ENCODE data around the gene CLDN18.
A peak's percentile ranks its signal among the peaks of the same experiment; 100 is the strongest.

Gene CLDN18

DNA sequence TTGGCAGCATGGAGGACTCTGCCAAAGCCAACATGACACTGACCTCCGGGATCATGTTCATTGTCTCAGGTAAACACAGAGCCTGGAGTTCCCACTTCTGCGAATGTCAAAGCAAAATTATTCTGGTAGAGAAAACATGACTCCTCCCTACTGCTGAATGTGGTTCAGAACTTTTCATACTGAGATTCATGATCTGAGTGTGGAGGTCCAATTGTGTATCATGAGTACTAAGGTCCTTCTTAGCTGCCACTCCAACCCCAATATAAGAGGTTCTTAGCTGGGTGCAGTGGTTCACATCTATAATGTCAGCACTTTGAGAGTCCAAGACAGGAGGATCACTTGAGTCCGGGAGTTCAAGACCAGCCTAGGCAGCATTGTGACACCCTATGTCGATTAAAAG lies 13.8 kb downstream of the CLDN18 start:
- DNase-seq (ENCODE audit: insufficient read length, low spot score) (no peak), FAIRE-seq (no peak)

DNA sequence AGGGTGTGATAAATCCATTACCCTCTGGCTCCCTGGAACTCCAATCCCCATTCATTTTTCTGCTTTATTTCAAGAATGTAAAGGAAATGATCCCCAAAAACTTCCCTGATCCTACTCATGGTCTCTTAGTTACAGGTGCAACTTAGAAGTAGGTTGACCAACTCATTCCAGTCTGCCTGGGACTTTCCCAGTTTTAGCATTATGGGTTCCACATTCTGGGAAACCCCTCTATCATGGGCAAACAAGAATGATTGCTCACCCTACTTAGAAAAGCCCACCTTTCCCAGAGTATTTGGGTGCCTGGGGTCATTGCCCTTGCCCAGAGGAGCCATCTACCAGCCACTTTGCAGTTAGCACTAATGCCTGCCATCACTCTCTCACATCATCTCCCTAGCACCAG lies 15.6 kb downstream of the CLDN18 start:
- FAIRE-seq (no peak), DNase-seq (ENCODE audit: insufficient read length, low spot score) (no peak)

DNA sequence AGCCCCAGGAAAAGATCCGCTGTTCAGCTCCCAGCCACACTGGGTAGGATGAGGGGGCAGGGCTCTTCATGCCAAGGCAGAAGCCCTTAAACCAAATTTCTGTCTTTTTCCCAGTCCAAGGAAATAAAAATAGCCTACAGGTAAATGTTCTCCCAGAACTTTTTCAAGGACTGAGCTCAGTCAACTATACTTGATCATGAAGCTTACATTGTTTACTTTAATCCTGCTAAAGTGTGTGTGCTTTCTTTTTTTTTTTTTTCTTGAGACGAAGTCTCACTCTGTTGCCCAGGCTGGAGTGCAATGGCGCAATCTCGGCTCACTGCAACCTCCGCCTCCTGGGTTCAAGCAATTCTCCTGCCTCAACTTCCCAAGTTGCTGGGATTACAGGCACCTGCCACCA lies 17.9 kb downstream of the CLDN18 start:
- FAIRE-seq, result no peak
- DNase-seq (ENCODE audit: insufficient read length, low spot score), result no peak

DNA sequence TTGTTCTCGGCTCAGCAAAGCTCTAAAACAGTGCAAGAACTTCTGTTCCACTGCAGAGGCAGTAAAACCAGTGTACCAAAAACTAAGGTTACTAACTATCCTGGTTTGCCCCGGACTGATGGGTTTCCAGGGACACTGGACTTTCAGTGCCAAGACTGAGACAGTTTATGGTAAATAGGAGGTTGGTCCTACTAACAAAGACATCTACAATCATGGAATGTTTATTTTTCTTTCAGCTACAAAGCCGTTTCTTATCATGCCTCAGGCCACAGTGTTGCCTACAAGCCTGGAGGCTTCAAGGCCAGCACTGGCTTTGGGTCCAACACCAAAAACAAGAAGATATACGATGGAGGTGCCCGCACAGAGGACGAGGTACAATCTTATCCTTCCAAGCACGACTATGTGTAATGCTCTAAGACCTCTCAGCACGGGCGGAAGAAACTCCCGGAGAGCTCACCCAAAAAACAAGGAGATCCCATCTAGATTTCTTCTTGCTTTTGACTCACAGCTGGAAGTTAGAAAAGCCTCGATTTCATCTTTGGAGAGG lies 20.8 kb downstream of the CLDN18 start:
- FAIRE-seq, result no peak

DNA sequence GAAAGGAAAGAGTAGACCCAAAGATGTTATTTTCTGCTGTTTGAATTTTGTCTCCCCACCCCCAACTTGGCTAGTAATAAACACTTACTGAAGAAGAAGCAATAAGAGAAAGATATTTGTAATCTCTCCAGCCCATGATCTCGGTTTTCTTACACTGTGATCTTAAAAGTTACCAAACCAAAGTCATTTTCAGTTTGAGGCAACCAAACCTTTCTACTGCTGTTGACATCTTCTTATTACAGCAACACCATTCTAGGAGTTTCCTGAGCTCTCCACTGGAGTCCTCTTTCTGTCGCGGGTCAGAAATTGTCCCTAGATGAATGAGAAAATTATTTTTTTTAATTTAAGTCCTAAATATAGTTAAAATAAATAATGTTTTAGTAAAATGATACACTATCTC lies 21.6 kb downstream of the CLDN18 start:
- FAIRE-seq (no peak), DNase-seq (ENCODE audit: insufficient read length, low spot score) (no peak)

More for the DNA sequence above, 20.8 kb downstream of the CLDN18 start:
- DNase-seq (ENCODE audit: insufficient read length, low spot score), result no peak

DNA sequence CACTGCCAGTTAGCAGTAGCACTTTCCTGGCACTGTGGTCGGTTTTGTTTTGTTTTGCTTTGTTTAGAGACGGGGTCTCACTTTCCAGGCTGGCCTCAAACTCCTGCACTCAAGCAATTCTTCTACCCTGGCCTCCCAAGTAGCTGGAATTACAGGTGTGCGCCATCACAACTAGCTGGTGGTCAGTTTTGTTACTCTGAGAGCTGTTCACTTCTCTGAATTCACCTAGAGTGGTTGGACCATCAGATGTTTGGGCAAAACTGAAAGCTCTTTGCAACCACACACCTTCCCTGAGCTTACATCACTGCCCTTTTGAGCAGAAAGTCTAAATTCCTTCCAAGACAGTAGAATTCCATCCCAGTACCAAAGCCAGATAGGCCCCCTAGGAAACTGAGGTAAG lies 22.6 kb downstream of the CLDN18 start:
- FAIRE-seq (no peak), DNase-seq (ENCODE audit: insufficient read length, low spot score) (no peak)

DNA sequence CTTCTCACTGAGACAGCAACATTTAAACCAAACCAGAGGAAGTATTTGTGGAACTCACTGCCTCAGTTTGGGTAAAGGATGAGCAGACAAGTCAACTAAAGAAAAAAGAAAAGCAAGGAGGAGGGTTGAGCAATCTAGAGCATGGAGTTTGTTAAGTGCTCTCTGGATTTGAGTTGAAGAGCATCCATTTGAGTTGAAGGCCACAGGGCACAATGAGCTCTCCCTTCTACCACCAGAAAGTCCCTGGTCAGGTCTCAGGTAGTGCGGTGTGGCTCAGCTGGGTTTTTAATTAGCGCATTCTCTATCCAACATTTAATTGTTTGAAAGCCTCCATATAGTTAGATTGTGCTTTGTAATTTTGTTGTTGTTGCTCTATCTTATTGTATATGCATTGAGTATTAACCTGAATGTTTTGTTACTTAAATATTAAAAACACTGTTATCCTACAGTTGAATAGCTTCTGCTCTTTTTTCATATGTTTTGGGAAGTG lies 23.3 kb downstream of the CLDN18 start:
- no peak for FAIRE-seq
- no peak for DNase-seq (ENCODE audit: insufficient read length, low spot score)

DNA sequence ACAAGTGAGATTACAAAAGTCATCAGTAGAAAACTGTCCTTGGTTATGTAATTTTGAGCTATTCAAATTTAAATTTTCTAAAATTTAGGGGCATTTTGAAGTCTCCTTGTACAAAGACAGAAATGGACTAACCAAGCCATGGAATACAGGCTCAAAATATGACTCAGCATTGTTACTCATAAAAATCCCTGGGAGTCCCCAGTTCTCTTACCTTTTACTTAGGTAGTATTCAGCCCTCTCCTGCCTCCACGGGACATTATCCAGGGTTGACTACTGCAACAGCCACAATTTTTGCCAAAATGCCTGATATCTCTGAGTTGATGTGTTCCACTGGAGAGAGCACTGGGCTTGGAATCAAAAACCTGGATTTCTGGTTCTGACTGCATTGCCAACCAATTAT lies 25.0 kb downstream of the CLDN18 start:
- DNase-seq (ENCODE audit: insufficient read length, low spot score) (no peak), FAIRE-seq (no peak)

DNA sequence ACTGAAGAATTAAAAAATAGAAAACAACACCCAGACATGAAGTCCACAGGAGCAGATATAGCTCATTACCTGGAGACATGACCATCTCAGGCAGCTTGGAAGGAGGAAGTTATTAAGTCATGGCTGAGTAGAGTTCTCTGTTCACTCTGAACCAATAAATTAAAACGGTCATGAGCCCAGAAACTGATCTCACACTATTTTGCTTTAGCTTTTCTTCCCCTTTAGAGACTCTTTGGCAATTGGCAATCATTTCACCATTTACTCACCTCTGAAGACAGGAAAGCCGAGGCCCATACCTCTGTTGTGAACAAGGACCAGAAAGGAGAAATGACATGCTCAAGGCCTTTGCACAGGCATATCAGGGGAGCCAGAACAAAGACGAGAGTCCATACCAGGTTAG lies 26.6 kb downstream of the CLDN18 start:
- DNase-seq (ENCODE audit: insufficient read length, low spot score) (no peak), FAIRE-seq (no peak)

DNA sequence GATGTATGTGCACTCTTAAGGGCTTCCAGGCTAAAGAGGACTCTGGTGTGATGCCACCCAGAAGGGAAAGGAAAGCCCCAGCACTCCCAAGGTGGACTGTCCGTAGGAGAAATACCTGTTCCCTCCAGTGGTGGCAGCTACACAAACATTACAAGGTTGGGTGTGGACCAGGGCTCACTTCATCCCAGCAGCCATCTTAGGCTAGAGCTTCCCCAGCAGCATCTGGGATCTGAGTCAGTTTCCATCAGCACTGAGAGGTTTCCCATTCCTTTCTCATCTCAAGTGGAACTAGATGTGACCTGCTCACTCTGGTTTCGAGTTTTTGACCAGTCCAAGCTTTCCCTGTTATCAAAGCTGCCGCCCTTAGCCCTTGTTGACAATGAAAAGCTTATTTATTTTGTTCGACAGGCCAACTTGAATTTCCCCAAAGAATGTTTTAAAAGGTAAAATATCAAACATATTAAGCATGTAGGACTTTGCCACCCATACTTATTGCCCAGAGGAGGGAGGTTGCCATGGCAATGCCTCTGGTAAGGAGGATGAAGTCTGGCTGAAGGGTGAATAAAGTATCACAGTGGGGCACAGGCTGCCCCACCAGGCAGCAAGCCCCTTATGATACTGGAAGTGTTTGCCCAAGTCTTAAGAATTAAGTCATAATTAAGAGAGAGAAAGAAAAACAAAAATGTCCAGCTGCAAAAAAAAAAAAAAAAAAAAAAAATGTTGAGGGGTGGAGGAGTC lies 28.9 kb downstream of the CLDN18 start:
- FAIRE-seq, result no peak
- no peak for DNase-seq (ENCODE audit: insufficient read length, low spot score)

DNA sequence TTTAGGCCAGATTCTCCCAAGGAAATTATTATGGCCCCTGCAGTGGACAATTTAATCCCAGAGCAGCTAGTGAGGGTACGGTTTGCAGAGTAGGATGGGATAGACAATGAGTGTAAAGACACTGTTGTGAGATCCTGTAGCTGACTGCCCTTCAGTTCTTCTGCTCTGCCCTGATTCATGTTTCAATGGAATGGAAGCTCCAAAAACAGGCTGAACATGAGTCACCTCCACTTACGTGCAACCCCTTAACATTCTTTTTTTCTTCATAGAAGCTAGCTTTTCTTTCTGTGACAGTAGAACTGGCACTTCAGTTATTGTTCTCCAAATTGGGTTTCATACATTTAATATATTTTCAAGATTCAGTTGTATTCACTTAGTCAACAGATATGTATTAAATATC lies 32.1 kb downstream of the CLDN18 start:
- FAIRE-seq (no peak), DNase-seq (ENCODE audit: insufficient read length, low spot score) (no peak)

DNA sequence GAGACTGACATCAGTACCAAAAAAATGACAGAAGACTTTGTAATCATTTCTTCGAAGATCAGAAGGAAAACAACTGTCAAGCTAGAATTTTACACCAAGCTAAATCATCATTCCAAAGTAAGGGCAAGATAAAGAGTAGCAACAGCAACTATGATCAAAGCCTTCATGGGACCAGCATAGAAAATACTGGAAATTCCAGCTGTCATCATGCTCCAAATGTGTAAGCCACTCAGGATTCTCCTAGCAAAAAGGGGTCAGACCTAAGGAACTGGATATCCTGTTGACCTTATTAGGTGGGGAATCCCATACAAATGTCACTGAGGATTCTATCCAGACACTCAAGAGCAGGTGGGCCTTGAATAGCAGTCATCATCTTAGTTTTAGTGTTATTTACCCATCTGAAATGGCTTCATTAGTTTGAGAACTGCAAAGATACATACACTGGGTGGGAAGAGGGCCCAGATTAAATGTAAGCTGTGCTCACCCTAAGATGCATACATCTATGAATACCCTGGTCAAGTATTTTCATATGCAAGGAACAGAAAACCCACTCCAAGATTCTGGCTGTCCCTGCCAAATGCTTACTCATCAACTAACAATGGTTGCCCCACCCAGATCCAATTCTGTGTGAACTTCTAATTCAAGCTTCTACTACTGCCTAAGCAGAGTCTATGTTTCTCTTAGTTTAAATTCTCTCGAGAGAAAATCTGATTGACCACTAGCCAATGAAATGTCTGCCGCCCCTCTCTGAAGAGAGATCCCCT lies 33.5 kb downstream of the CLDN18 start:
- no peak for FAIRE-seq
- DNase-seq (ENCODE audit: insufficient read length, low spot score), result no peak

DNA sequence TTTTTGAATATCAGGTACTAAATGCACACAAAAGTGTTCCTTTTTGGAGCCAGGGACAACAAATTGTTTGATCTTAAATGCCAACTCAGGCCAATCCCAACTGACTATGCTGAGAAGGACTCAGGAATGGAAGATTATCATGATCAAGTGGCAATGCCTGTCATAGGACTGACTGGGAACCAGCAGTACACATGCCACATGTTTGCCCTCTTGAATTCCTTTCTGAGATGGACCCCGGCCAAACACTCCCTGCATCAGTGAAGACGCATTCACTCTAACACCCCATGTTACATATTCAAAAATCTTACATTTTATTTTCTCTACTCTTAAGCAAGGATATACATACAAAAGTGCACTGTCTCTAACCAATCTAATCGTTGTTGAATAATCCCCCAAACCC lies 36.1 kb downstream of the CLDN18 start:
- DNase-seq (ENCODE audit: insufficient read length, low spot score), result no peak
- FAIRE-seq, result no peak

DNA sequence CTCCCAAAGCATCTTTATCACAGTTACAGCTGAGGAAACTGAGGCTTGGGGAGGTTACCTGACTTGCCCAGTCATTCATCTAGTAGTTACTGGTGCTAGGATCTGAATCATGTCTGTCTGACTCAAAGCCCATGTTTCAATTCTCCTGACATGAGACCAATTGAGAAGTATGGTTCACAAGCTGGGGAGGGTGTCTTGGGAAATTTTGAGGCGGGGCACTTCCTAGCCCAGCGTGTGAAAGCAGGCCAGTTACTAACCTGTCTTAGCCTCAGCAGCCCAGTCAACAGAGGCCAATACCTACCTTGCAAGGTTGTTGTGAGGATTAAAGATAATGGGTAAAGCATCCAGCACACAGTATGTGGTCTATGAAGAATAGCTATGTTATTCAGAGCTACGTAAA lies 37.0 kb downstream of the CLDN18 start:
- DNase-seq (ENCODE audit: insufficient read length, low spot score) (no peak), FAIRE-seq (no peak)

DNA sequence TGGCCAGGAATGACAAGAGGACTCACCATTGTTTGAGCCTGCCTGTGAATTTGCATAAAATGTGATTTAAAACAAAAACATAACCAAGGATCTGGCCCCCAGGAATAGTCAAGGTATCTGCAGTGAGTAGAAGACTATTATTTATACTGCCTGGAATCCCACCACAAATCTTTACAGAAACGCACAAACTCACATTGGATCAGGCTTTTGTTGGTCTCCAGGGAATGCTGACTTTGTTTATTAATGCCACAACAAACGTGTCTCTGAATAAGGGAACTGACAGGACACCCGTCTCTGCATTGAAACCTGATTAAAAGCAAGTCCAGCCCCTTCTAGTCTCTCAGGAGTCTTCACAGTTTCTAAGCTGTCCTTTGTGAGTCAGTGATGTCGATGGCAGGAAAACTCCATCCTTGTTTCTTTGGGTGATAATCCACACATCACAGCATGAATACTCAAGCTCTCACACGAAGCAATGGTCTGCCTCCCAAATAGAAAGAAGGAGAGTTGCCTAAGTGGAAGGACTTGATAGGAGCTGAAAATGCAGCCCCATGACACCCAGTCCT lies 37.7 kb downstream of the CLDN18 start:
- no peak for FAIRE-seq
- no peak for DNase-seq (ENCODE audit: insufficient read length, low spot score)

DNA sequence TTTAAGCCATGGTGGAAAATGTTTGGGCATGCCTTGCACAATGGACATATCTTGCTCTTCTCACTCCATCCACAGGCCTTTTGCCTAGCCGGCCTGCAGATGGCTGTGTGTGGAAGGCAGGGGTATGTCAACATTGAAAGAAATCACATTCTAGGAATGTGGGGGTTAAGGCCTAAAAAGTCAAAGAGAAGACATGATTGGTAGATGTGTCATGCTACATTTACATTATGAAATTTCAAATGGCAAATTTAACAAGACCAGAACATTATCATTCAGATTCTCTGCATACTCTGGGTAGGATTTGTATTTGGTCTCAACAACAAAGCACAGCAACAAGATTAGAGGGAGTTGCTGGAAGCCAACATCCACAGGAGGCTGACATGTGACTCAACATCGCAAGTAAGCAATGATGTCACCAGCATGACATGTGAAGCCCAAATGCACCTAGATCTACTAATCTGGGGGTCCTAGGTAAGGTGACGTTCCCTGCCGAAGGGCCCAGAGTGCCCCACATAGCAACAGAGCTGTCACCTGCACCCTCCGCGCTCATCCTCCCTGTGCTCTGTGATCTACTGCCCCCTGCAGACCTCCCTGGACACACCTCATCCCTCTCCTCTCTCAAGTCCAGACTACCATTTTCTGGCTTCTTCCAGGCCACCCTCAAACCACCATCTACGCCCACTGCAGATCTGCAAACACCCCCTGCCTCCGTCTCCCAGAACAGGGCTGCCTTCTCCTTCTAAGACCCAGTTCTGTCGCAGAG lies 39.4 kb downstream of the CLDN18 start:
- FAIRE-seq (peak; percentile 62), DNase-seq (ENCODE audit: insufficient read length, low spot score) (no peak)

DNA sequence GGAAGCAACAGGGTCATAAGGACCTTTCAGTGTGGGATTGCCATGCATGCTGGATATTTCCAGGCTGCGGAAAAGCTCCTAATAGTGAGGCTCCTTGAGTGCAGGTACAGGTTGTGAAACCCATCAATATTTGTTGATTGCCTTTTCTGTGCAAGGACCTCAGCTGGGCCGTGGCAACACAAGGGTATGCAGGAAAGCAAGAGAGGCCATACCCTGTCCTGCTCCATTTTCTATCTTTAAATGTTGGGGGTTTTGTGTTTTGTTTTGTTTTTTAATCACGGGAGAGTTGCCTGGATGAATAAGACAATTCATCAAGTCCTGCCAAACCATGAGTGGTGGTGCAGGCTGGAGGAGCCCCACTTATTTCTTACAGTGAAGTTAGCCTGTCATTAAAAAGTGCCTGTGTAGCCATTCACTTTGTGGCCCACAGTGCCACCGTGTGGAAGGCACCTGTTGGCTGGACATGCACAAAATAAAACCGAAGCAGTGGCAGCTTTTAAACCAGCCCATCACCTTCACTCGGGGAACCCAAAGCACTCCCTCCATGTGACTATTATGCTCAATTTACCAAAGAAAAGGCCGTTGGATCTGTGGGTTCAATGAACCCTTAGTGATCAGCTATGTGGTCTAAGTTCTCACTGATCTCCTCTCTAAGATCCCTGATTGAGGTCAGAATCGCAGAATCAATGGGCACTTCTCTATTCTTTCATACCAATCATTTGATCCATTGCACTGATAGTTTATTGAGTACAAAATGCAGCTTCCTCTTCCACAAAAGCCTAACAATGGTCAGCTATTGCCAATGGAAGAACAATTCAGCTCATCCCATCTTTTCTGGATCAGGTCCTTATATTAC lies 42.2 kb downstream of the CLDN18 start:
- DNase-seq (ENCODE audit: insufficient read length, low spot score), result peak; percentile 43
- FAIRE-seq, result peak; percentile 77

DNA sequence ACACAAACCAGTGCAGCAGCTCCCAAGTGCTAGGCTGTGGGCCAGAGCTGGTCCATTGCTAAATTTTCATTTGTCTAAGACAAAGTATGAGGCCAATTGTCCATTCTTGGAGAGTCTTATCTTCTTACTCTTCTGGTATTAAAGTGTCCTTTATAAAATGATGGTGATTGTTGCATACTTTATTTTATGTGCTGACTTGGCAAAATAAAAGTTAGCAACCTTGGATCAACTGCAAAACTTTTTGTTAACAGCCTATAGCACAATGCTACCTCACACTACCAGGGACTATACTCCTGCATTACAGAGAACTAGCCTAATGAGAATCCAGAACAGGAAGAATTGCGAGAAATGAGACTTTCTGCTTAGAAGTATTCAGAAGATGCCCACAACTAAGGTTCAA lies 44.1 kb downstream of the CLDN18 start:
- DNase-seq (ENCODE audit: insufficient read length, low spot score) (no peak), FAIRE-seq (no peak)

DNA sequence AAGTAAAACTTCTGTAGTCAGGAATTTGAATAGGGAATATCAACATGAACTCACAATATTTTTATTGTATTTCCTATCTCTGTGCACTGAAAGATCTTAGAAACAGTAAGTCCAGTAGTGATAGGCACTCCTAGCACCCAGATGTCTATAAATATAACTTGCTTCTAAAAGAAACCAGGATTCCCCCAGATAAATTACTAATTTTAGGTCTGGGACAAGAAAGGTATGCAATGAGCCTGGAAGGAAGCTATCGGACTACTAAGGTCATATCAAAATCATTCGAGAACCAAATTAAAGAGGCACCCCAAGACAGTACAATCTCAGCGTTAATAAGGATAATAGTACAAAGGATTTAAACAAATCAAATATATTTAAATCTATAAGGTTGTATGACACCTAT lies 47.4 kb downstream of the CLDN18 start:
- no peak for FAIRE-seq
- no peak for DNase-seq (ENCODE audit: insufficient read length, low spot score)

DNA sequence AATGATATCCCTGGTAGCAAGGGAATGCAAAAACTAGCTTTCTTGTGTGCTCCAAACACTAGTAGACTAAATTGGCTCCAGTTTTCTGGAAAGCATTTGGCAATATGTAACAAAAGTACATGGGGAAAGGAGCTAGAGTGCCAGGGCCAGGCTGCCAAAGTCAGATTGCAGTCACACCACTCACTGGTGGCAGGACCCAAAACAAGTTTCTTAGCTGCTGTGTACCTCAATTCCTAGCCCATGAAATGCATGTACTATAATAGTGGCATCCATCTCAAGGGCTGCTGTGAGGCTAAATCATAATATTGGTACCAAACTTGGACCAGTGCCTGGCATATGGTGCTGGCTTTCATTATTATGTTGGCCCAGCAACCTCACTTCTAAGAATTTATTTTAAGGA lies 49.3 kb downstream of the CLDN18 start:
- no peak for FAIRE-seq
- no peak for DNase-seq (ENCODE audit: insufficient read length, low spot score)

All from HTR-8/SVneo (cell line).